COLO668 (cell line): Measurements from ENCODE around the gene SEPTIN7.
A peak's percentile ranks its signal among the peaks of the same experiment; 100 is the strongest.
"Not testable (repeated sequence)": the region's sequence is repeated elsewhere in the genome, so short reads cannot be mapped to it uniquely, and the experiment has no call there.

Experiments used
- DNase-seq: peaks from one replicate; lab custom pipeline; 2025; ENCODE audit not compliant: unreplicated experiment; lab: John Stamatoyannopoulos, UW

Gene SEPTIN7

GRCh38 chr7:35800718-35801391 lies at the start of gene SEPTIN7:
Gene SEPTIN7, plus strand, starts transcription at chr7:35801057. Its CDS starts 153 bp downstream, at chr7:35801210.
- peak; percentile 100 for DNase-seq

DNA sequence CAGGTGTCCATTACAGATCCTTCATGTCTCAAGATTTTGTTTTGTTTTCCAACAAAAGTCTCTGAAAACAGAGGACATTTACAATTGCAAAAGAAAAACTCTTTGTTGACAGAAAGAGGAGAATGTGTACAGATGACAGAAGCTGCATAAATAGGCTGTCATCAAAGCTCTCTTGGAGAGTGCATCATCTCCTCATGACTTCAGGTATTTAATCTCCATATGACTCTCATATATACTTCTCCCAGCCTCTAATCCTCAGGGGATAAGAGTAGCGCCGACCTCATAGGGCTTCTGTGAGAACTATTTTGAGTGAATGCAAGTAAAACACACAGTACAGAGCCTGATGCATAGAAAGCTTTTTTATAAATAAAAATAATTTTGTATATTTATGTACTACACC lies 48.1 kb upstream of the SEPTIN7 start:
- DNase-seq = no peak

DNA sequence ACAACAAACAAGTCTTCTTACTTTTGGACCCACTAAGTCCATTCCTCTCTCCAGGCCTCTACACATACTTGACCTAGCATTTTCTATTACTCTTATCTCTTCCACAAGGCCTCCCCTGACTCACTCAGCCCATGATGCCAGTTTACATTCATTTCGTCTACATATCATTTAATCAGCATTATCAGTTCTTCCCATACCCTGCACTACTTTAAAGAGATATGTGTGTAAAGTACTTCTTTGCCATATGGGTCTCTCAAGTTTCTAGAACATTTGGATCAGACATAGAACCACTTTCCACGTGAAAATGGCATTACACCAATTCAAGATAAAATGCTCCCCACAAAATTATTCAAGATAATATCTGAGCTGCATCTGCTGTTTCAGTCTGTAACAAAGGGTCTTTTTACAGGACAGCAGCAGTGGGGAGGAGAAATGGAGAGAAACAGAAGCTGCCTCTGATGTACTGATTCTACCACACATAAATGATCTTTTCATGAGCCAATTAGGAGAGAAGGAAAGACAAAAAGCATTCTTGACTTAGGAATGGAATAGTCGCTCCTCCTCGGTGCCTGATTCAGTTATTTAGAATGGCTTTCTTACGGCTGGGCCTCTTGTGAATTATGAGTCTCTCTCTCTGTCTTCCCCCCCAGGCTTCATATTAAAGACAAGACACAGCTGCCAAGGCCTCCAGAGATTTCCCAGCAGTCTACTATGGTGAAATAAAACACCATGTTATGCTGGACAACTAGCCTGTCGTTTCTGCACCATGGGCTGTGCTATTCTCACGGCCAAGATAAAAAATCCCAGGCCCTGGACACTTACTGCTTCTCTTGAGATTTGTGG lies 46.9 kb upstream of the SEPTIN7 start:
- no peak for DNase-seq

- DNase-seq = no peak
These were observed 46.1 kb upstream of the SEPTIN7 start for GRCh38 chr7:35754741-35755140.

GRCh38 chr7:35755711-35756110 lies 45.1 kb upstream of the SEPTIN7 start:
- no peak for DNase-seq

DNA sequence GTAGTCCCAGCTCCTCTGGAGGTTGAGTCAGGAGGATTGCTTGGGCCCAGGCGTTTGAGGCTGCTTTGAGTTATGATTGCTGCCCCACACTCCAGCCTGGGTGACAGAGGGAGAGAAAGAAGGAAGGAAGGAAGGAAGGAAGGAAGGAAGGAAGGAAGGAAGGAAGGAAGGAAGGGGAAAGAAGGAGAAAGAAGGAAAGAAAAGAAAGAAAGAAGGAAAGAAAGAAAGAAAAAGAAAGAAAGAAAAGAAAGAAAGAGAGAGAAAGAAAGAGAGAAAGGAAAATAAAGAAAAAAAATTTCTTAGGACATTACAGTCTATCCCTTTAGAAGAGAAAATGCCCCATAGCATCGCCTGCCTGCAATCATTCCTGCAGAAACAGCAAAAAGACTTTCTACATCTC lies 44.4 kb upstream of the SEPTIN7 start:
- DNase-seq = not testable (repeated sequence)

- DNase-seq = no peak
These were observed 43.3 kb upstream of the SEPTIN7 start for GRCh38 chr7:35757574-35757973.

- DNase-seq = no peak
These were observed 42.4 kb upstream of the SEPTIN7 start for GRCh38 chr7:35758421-35758820.

DNA sequence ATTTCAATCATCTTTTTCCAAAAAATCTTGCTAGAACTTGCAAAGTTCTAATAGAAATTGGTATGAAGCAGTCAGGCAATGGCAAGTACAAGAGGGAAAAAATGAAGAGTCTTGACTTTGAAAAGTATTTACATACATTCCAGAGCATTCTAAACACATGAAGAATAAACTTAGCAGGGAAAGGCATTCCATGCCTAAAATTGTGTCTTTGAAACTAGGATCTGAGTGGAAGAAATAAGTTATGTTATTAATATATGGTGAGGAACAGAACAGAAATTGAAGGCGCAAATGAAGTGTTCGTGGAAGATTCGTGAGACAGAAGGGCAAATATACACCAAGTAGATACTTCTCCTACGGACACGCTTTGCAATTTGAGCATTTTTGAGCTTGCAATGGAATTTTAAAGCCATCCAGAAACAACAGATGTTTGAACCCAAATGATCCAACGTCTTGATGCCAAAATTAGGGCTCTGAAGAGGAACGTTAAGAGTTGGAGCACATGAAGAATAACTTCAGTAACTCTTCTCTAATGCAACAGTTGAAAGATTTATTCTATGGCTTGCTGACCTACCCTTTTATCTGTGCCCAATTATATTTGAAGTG lies 40.6 kb upstream of the SEPTIN7 start:
- no peak for DNase-seq

DNA sequence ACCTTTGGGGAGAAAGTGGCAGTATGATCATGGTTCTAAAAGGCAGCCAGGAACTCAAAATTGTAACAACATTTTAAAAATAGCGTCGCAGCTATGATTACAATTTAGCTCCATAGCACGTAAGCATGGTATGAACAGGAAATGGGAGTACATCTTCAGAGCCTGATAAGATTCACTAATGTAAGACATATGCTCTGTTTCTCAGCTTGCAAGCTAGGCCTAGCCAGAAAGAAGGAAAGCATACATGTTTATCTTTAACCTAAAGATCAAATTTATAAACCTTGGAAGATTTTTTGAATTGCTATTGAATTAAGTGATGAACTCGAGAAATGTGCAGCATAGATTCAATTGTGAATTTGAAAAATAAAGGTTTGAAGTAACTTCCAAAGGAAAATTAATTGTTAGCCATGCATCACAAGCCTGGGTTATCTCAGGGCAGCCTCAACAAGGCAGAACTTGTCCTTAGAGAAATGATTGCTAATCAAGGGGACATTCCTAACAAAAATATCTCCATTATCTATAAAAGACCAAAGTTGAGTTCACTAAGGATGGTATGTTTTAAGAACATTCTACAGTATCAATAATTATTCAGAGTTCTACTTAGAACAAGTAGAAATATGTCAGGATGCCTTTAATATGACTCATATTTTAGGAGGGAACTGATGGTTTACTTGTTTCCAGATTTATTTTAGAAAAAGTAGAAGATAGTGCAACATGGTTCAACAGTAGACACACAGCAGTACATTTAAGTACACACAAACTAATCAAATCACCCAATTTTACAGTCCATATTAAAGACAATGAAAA lies 38.8 kb upstream of the SEPTIN7 start:
- no peak for DNase-seq

GRCh38 chr7:35762781-35763180 lies 38.1 kb upstream of the SEPTIN7 start:
- DNase-seq = no peak

DNA sequence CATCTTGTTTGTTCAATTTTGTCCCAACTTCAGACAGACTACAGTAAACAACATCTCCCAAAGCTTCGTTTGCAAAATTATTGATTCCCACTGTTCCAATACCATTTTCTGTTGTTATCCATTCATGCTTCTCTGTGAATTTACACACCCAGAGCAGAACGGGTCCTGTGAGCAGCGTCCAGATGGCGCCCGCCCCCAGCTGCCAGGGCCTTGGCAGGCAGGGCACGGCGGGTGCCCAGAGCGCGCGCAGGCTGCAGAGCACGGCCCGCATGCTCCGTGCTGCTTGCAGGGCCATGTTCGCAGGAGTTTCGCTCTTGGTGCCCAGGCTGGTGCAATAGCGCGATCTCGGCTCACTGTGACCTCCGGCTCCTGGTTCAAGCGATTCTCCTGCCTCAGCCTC lies 32.5 kb upstream of the SEPTIN7 start:
- DNase-seq = no peak

DNA sequence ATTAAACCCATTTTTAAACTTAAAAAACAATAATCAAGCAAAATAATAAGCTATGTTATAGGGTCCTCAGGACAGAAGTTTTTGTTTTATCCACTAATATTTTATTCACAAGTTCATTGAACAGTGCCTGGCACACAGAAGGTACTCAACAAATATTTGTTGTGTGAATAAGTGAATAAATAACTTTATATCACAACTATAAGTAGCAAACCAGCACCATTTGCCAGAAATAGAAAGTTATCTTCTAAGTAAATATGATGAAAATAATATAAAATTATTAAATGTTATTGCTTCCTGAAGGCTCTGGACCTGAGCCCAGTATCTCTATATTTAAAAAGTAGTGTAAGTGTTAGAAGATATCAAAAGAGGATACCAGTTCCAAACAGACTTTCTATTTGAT lies 29.1 kb upstream of the SEPTIN7 start:
- no peak for DNase-seq

- no peak for DNase-seq
These were observed 26.9 kb upstream of the SEPTIN7 start for GRCh38 chr7:35773994-35774393.

GRCh38 chr7:35776686-35777085 lies 24.2 kb upstream of the SEPTIN7 start:
- no peak for DNase-seq

GRCh38 chr7:35777121-35777520 lies 23.7 kb upstream of the SEPTIN7 start:
- DNase-seq = no peak

GRCh38 chr7:35780070-35780469 lies 20.8 kb upstream of the SEPTIN7 start:
- no peak for DNase-seq

- no peak for DNase-seq
These were observed 19.6 kb upstream of the SEPTIN7 start for GRCh38 chr7:35781200-35781701.

GRCh38 chr7:35781767-35782515 lies 18.9 kb upstream of the SEPTIN7 start:
- no peak for DNase-seq

DNA sequence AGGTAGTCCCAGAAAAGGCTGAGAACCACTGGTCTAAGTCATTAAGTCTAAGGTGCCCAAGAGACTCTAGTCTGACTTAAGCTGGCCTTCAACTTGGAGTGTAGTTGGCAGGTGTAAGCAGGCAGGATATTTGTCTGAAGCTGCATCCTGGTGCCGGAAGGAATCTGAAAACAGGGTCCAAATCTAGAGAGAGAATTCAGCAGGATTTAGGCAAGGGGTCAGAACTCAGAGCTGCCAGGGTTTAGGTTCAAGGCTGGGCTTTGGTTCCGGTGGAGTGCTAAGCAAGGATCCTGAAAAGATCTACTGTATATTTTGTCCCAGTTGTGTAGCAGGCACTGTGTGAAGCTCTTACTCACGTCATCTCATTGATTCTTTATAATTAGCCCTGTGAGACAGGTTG lies 16.5 kb upstream of the SEPTIN7 start:
- no peak for DNase-seq
